Activated T-cell treated with anti-CD3 and anti-CD28 coated beads, Interleukin-2, amount 50 U/mL, for 48 hours (primary cell): ENCODE results near the gene FOXP2.
"Not testable (repeated sequence)": the region's sequence is repeated elsewhere in the genome, so short reads cannot be mapped to it uniquely, and the experiment has no call there.

Experiments
- DNase-seq, 2 experiments: peaks; one replicate each; pipeline ENCODE4 v3.0.0-alpha.2; 2020

FOXP2 gene

GRCh38 chr7:114598946-114599345, 184.3 kb downstream of the FOXP2 start:
- DNase-seq = no peak

GRCh38 chr7:114606100-114606499, 191.5 kb downstream of the FOXP2 start:
- no peak for DNase-seq

GRCh38 chr7:114608822-114609221, 194.2 kb downstream of the FOXP2 start:
- DNase-seq = not testable (repeated sequence)

GRCh38 chr7:114620208-114620607, 205.6 kb downstream of the FOXP2 start:
- no peak for DNase-seq

- DNase-seq = no peak
Measured at GRCh38 chr7:114622221-114622620, 207.6 kb downstream of the FOXP2 start.

GRCh38 chr7:114623146-114623545, 208.5 kb downstream of the FOXP2 start:
- DNase-seq = no peak

- no peak for DNase-seq
Measured at GRCh38 chr7:114627231-114627630, 212.6 kb downstream of the FOXP2 start.

GRCh38 chr7:114628362-114628761, 213.7 kb downstream of the FOXP2 start:
- no peak for DNase-seq

- no peak for DNase-seq
Measured at GRCh38 chr7:114629762-114630161, 215.1 kb downstream of the FOXP2 start.

- no peak for DNase-seq
Measured at GRCh38 chr7:114630201-114630990, 215.8 kb downstream of the FOXP2 start.

- DNase-seq = no peak
Measured at GRCh38 chr7:114631249-114631822, 216.7 kb downstream of the FOXP2 start.

- no peak for DNase-seq
Measured at GRCh38 chr7:114639451-114639850, 224.8 kb downstream of the FOXP2 start.

GRCh38 chr7:114644455-114644854, 229.8 kb downstream of the FOXP2 start:
- no peak for DNase-seq

- DNase-seq = no peak
Measured at GRCh38 chr7:114645451-114645850, 230.8 kb downstream of the FOXP2 start.

GRCh38 chr7:114647518-114647917, 232.9 kb downstream of the FOXP2 start:
- no peak for DNase-seq

- no peak for DNase-seq
Measured at GRCh38 chr7:114648117-114648516, 233.5 kb downstream of the FOXP2 start.

GRCh38 chr7:114648680-114649079, 234.1 kb downstream of the FOXP2 start:
- no peak for DNase-seq

- no peak for DNase-seq
Measured at GRCh38 chr7:114649689-114650088, 235.1 kb downstream of the FOXP2 start.

GRCh38 chr7:114650491-114650890, 235.9 kb downstream of the FOXP2 start:
- no peak for DNase-seq

GRCh38 chr7:114652041-114652440, 237.4 kb downstream of the FOXP2 start:
- no peak for DNase-seq

- no peak for DNase-seq
Measured at GRCh38 chr7:114653364-114654088, 238.9 kb downstream of the FOXP2 start.

- no peak for DNase-seq
Measured at GRCh38 chr7:114656466-114656865, 241.9 kb downstream of the FOXP2 start.

GRCh38 chr7:114657279-114657678, 242.7 kb downstream of the FOXP2 start:
- DNase-seq = no peak

- DNase-seq = no peak
Measured at GRCh38 chr7:114658216-114658615, 243.6 kb downstream of the FOXP2 start.
